Kidney epithelial cell (primary cell): Measurements from ENCODE around the gene TNFSF11. TPM values are rescaled to one million over a fixed set of nuclear protein-coding genes. Genes with fewer than 3 reads are reported as not detected.
A peak's percentile ranks its signal among the peaks of the same experiment; 100 is the strongest.
"Not testable (repeated sequence)": the region's sequence is repeated elsewhere in the genome, so short reads cannot be mapped to it uniquely, and the experiment has no call there.

ENCODE experiments used
- DNase-seq: peaks from one replicate; pipeline ENCODE4 v3.0.0-alpha.2; 2010; ENCODE audit warnings: low read depth
- H3K27me3 ChIP-seq: 2 replicates; pipeline ENCODE4 v1.6.0; 2011; ENCODE audit warnings: low read length; ENCODE audit not compliant: control insufficient read depth, insufficient read depth
- H3K36me3 ChIP-seq: 2 replicates; pipeline ENCODE4 v1.5.1; 2011; ENCODE audit warnings: low read length; ENCODE audit not compliant: control insufficient read depth, insufficient read depth
- H3K4me3 ChIP-seq: 2 replicates; pipeline ENCODE4 v1.5.1; 2011; ENCODE audit warnings: low read depth, mild to moderate bottlenecking, control low read depth, low read length
- total RNA-seq: library from RNA; depleted of rRNA; stranded (reverse); fragments of >200 nt; gene quantifications from 2 replicates; pipeline ENCODE4 v1.2.3, GENCODE V29; 2015
- TF ChIP-seq, protein P1 (sequence below): IDR thresholded peaks from 2 replicates; pipeline ENCODE4 v1.5.1; 2011; ENCODE audit warnings: mild to moderate bottlenecking, moderate library complexity, low read length, control low read depth, inconsistent platforms; ENCODE audit not compliant: insufficient read depth, poor library complexity, severe bottlenecking

TNFSF11 gene
- total RNA-seq, 1 donor from 2014 or later = 0.46 TPM

GRCh38 chr13:42551611-42552010 is 22.3 kb upstream of the TNFSF11 start:
- H3K36me3 ChIP-seq = no peaks in the 10 kb centered on the region
- no peak for DNase-seq
- TF ChIP-seq, protein P1, sequence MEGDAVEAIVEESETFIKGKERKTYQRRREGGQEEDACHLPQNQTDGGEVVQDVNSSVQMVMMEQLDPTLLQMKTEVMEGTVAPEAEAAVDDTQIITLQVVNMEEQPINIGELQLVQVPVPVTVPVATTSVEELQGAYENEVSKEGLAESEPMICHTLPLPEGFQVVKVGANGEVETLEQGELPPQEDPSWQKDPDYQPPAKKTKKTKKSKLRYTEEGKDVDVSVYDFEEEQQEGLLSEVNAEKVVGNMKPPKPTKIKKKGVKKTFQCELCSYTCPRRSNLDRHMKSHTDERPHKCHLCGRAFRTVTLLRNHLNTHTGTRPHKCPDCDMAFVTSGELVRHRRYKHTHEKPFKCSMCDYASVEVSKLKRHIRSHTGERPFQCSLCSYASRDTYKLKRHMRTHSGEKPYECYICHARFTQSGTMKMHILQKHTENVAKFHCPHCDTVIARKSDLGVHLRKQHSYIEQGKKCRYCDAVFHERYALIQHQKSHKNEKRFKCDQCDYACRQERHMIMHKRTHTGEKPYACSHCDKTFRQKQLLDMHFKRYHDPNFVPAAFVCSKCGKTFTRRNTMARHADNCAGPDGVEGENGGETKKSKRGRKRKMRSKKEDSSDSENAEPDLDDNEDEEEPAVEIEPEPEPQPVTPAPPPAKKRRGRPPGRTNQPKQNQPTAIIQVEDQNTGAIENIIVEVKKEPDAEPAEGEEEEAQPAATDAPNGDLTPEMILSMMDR = no peak
- no peak overlapping the region for H3K4me3 ChIP-seq
- no peaks in the 10 kb centered on the region for H3K27me3 ChIP-seq

DNA sequence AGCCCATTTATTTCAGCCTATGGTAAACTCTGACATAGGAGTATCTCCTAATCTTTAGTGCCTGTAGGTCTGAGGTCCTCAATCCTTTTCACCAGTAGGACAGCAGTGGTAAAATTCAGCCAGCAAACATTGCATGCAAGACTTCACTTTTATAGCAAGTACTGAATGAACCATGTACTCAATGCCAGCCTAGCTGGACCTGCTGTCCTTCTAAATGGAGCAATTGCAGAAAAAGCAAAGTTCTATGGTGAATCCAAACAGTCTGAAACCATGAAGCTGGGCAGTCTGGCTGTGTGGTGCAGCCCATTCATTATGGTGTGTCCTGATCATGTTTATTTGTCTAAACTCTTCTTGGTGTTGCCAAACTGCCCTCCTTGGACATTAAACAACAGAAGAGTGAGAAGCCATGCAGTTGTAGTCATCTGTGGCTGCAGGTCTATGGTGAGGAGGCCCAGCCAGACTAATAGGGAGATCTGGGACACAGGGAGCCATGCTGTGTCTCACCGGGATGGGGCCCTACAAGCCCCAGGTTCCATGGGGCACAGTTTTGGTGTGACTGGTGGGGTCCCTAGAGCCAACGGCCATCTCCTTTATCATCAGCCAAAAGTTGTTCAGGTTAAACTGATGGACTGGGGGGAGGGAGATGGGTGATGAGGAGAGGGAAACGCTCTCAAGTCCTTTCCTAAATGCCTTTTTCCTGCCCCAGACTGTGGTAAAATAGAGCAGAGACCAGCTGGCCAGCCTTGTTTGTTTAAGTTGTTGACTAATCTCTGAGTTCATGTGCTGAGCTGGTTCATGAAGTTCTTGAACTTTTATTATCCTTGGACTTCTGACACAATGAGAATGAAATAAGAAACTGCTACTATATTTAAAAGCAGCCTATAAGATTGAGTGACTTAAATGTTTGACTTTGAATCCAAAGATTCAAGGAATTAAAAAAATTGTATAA is 20.6 kb upstream of the TNFSF11 start:
- H3K27me3 ChIP-seq = no peaks in the 10 kb centered on the region
- TF ChIP-seq, protein P1 = no peak
- no peaks in the 10 kb centered on the region for H3K36me3 ChIP-seq
- no peak overlapping the region for H3K4me3 ChIP-seq
- peak; percentile 56 for DNase-seq

DNA sequence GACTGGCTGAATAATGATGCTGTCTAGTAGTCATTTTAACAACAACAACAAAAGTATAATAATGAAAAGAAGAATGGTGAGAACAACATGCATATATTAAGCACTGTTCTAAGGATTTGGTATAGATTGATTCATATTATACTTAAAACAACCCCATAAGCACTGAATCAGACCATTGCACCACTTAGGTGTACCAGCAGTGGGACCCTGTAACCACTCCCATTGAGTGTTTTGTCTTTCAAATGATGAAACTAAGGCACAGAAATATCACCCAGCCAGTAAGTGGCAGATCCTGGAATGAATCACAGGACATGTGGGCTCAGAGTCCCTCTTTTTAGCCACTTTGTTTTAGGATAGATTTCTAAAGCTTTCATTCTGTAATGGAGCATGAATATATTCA is 14.9 kb upstream of the TNFSF11 start:
- H3K27me3 ChIP-seq = no peaks in the 10 kb centered on the region
- H3K4me3 ChIP-seq = no peak overlapping the region
- TF ChIP-seq, protein P1 = no peak
- H3K36me3 ChIP-seq = no peaks in the 10 kb centered on the region
- DNase-seq = no peak

DNA sequence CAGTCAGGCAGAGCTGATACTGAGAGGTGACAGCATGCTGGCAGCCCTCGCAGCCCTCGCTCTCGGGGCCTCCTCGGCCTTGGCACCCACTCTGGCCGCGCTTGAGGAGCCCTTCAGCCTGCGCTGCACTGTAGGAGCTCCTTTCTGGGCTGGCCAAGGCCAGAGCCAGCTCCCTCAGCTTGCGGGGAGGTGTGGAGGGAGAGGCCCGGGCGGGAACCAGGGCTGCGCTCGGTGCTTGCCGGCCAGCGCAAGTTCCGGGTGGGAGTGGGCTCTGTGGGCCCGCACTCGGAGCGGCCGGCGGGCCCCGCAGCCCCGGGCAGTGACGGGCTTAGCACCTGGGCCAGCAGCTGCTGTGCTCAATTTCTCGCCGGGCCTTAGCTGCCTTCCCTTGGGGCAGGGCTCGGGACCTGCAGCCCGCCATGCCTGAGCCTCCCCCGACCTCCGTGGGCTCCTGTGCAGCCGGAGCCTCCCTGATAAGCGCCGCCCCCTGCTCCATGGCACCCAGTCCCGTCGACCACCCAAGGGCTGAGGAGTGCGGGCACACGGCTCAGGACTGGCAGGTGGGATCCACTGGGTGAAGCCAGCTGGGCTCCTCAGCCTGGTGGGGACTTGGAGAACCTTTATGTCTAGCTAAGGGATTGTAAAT is 14.3 kb upstream of the TNFSF11 start:
- not testable (repeated sequence) for H3K27me3 ChIP-seq, H3K4me3 ChIP-seq, H3K36me3 ChIP-seq, DNase-seq

DNA sequence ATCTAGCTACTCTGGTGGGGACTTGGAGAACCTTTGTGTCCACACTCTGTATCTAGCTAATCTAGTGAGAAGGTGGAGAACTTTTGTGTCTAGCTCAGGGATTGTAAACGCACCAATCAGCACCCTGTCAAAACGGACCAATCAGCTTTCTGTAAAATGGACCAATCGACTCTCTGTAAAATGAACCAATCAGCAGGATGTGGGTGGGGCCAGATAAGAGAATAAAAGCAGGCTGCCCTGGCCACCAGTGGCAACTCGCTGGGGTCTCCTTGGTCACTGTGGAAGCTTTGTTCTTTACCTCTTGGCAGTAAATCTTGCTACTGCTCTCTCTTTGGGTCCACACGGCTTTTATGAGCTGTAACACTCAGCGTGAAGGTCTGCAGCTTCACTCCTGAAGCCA is 13.6 kb upstream of the TNFSF11 start:
- not testable (repeated sequence) for DNase-seq, H3K4me3 ChIP-seq, H3K27me3 ChIP-seq, H3K36me3 ChIP-seq

DNA sequence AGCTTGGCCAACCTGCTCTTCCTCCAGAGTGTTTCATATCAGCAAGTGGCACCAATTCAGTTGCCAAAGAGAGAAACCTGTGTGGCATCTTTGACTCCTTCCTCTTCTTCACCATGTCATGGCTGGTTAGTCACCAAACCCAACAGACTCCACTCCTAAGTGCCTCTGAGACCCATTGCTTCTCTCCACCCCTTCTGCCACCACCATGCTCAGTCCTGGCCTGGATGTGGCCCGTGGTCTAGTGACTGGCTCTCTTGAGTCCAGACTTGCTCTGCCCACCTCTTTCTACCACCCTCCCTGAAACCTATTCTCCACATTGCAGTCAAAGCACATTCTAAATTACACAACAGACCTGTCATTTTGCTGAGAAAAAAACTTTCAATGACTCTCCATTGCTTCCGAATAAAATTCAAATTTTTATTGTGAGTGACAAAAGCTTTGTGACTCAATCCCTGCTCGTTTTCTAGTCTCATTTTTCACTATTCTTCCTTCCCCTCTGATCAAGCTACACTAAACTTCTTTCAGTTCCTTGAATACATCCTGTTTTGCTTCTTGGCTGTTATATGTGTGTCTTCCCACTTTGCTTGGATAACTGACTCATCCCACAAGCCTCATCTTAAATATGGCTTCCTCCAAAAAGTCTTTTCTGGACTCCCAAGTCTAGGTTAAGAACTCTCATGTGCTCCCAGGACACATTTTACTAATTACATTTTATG is 12.0 kb upstream of the TNFSF11 start:
- Histone ChIP-seq H3K36me3 (no peaks in the 10 kb centered on the region), H3K4me3 (no peak overlapping the region), H3K27me3 (no peaks in the 10 kb centered on the region)
- DNase-seq = no peak
- TF ChIP-seq, protein P1 = no peak
